BE2C (cell line): ENCODE data around the gene TRIM49. TPM values are rescaled to one million over a fixed set of nuclear protein-coding genes. Genes with fewer than 3 reads are reported as not detected.
"Not testable (repeated sequence)": the region's sequence is repeated elsewhere in the genome, so short reads cannot be mapped to it uniquely, and the experiment has no call there.

ENCODE experiments used
- DNase-seq: peaks from one replicate; pipeline ENCODE4 v3.0.0-alpha.2; 2020
- H3K27me3 ChIP-seq: fragments of 250-450 bp; sonication (Bioruptor Pico); 2 replicates; pipeline ENCODE4 v1.5.1; 2020; ENCODE audit warnings: mild to moderate bottlenecking
- H3K36me3 ChIP-seq: fragments of 250-450 bp; sonication (Bioruptor Pico); 2 replicates; pipeline ENCODE4 v1.5.1; 2020; ENCODE audit warnings: mild to moderate bottlenecking
- H3K4me1 ChIP-seq: fragments of 250-450 bp; sonication (Bioruptor Pico); 2 replicates; pipeline ENCODE4 v1.5.1; 2020
- H3K4me3 ChIP-seq: 2 replicates; pipeline ENCODE4 v1.5.1; 2011; ENCODE audit warnings: low read depth, low read length
- H3K9me3 ChIP-seq: fragments of 250-450 bp; sonication (Bioruptor Pico); 2 replicates; pipeline ENCODE4 v1.5.1; 2020
- polyA plus RNA-seq: library from polyadenylated mRNA; unstranded; fragments of >200 nt; gene quantifications from one replicate; pipeline ENCODE4 v1.2.1, GENCODE V29; 2012; ENCODE audit warnings: low read depth, missing spikeins; ENCODE audit not compliant: insufficient read length, insufficient read depth

Gene TRIM49
- not detected for polyA plus RNA-seq

GRCh38 chr11:89808475-89808874 is at the start of gene TRIM49:
Gene TRIM49, minus strand, starts transcription at chr11:89808575. Its CDS starts 4,106 bp downstream, at chr11:89804469.
- H3K4me3 ChIP-seq, H3K9me3 ChIP-seq, H3K27me3 ChIP-seq, H3K36me3 ChIP-seq, H3K4me1 ChIP-seq, DNase-seq: not testable (repeated sequence)

- not testable (repeated sequence) for DNase-seq, H3K4me3 ChIP-seq, H3K4me1 ChIP-seq, H3K36me3 ChIP-seq, H3K9me3 ChIP-seq, H3K27me3 ChIP-seq
These were observed 18.3 kb upstream of the TRIM49 start for GRCh38 chr11:89826694-89827093.

- H3K27me3 ChIP-seq, H3K36me3 ChIP-seq: not testable (repeated sequence)
These were observed 11.6 kb upstream of the TRIM49 start for GRCh38 chr11:89820008-89820407.

GRCh38 chr11:89813535-89813934 is 5.2 kb upstream of the TRIM49 start:
- H3K27me3 ChIP-seq, H3K36me3 ChIP-seq, H3K4me1 ChIP-seq, H3K9me3 ChIP-seq, DNase-seq, H3K4me3 ChIP-seq: not testable (repeated sequence)

More at GRCh38 chr11:89820008-89820407, 11.6 kb upstream of the TRIM49 start:
- H3K9me3 ChIP-seq, H3K4me3 ChIP-seq, H3K4me1 ChIP-seq, DNase-seq: not testable (repeated sequence)

GRCh38 chr11:89787506-89788063 is 20.8 kb downstream of the TRIM49 start:
- H3K4me1 ChIP-seq, DNase-seq, H3K27me3 ChIP-seq, H3K36me3 ChIP-seq, H3K4me3 ChIP-seq, H3K9me3 ChIP-seq: not testable (repeated sequence)

- H3K4me1 ChIP-seq, H3K27me3 ChIP-seq, H3K4me3 ChIP-seq, DNase-seq, H3K9me3 ChIP-seq, H3K36me3 ChIP-seq: not testable (repeated sequence)
These were observed 22.6 kb downstream of the TRIM49 start for GRCh38 chr11:89785726-89786125.

- H3K4me3 ChIP-seq, H3K9me3 ChIP-seq, H3K36me3 ChIP-seq, DNase-seq, H3K27me3 ChIP-seq, H3K4me1 ChIP-seq: not testable (repeated sequence)
These were observed 57.6 kb downstream of the TRIM49 start for GRCh38 chr11:89750822-89751221.
